ENCODE data around the gene NAGS.
"Not testable (repeated sequence)": the region's sequence is repeated elsewhere in the genome, so short reads cannot be mapped to it uniquely, and the experiment has no call there.

The NAGS gene

GRCh38 chr17:43983515-43984411 is 20.7 kb upstream of the NAGS start:
- DNase-seq (ENCODE audit: low read depth, low spot score): no peak

DNA sequence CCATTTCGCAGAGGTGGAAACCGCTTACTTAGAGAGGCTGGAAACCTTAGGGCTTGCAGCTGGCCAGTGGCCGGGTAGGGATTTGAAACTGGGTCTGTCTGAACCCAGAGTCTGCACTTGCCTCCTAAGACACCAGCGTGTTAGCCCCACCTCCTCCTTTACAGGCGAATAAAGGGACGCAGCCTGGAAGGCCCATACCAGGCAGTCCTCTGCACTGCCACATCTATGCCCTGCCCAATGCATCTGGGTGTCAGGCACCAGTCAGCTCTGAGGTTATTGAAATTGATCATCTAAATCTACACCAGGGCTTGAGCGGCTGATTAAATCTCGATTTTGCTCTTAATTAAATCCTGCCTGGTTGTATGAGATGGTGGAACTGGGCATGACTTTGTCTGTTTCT is 19.9 kb upstream of the NAGS start:
- DNase-seq (ENCODE audit: low read depth, low spot score): no peak

DNA sequence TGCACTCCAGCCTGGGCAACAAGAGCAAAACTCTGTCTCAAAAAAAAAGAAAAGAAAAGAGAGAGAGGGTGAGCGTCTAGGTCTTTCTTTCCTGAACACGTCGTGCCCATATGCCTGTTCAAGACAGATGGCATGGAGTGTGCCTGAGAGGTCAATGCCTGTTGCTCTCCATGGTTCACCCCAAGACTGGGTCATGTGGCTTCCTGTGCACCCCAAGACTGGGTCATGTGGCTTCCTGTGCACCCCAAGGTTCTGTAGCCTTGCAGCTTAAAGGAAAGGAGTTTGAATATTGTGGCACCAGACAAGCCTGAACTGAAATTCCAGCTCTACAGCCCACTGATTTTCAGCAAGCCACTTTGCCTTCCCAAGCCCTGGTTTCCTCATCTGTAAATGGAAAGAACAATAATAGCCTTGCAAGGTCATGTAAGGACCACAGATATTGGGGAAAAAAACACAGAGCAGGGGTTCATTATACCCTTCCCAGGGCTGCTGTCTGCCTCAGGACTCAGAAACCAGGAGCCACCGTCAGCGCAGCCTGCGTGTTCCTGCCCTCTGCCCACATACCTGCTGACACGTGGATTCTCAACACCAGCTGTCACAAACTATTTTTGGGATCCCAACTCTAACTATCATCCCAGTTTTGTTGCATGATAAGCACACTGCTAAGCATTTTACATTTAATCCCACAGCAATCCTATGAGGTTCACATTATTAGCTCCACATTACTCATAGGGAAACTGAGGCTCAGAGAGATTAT is 18.0 kb upstream of the NAGS start:
- DNase-seq (ENCODE audit: low read depth, low spot score): no peak

DNA sequence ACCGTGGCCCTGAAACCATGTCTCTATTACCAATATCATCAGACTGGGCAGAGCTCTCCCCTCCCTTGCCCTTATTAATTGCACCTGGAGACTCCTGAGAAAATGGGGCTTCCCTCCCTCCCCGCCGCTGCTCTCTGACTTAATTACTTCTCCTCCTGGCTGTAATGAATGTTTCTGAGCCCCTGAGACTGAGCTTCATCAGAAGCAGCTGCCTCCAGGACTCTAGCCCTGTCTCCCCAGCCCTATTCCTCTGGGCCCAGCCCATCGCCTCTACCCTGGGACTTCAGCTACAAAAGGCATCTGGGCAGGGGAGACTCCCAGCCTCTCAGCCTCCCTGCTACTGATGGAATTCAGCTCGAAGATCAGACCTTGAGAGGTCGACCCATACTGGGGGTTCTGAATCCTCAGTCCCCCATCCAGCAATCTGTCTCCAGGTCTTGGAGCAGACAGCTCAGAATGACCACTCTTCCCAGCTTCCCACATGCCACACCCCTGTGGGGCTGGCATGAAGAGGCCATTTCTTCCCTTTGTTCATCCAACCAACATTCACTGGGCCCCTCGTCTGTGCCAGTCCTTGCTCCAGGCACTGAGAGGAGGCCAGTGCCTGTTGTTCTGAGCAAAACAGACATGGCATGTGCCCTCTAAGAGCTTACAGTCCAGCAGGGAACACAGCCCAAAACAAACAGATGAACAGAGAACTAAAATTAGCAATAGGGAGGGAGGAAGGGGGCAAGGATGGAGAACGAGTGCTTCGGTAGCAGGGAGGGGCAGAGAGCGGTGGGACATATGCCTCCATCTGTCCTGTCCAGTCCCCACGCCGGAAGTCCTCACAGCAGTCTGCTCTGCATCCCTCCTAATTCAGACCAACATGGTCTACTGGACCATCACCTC is 17.0 kb upstream of the NAGS start:
- DNase-seq (ENCODE audit: low read depth, low spot score): no peak

DNA sequence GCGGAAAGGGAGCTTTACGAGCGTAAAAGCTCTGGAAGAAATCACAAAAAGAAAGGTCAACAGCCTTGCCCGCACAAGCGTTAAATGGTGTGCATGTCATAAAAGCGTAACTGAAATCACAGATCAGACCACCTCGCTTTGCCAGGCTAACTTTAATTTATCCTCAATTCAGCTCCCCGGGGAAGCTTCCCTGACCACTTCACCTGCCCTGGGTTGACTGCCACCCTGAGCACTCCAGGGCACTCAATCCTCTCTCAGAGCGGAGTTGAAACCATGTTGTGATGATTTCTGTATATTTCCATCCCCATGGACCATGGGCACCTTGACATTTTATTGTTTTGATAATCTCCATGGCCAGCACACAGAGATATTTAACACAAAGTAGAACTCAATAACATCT is 16.1 kb upstream of the NAGS start:
- no peak for DNase-seq (ENCODE audit: low read depth, low spot score)

GRCh38 chr17:43992641-43993040 is 11.8 kb upstream of the NAGS start:
- DNase-seq (ENCODE audit: low read depth, low spot score): no peak

- DNase-seq (ENCODE audit: low read depth, low spot score): no peak
Observed at GRCh38 chr17:43994272-43995149, 9.9 kb upstream of the NAGS start.

DNA sequence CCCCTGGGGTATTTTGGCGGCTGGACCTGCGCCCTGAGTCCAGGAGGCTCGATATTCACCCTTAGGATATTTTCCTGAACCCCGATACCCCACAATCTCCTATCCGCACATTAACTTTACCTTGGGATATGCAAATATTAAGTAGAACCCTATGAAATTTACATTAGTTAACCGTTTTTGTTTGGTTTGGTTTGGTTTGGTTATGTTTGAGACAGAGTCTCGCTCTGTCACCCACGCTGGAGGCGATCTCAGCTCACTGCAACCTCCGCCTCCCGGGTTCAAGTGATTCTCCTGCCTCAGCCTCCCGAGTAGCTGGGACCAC is 9.3 kb upstream of the NAGS start:
- no peak for DNase-seq (ENCODE audit: low read depth, low spot score)

GRCh38 chr17:43997180-43997579 is 7.2 kb upstream of the NAGS start:
- not testable (repeated sequence) for DNase-seq (ENCODE audit: low read depth, low spot score)

DNA sequence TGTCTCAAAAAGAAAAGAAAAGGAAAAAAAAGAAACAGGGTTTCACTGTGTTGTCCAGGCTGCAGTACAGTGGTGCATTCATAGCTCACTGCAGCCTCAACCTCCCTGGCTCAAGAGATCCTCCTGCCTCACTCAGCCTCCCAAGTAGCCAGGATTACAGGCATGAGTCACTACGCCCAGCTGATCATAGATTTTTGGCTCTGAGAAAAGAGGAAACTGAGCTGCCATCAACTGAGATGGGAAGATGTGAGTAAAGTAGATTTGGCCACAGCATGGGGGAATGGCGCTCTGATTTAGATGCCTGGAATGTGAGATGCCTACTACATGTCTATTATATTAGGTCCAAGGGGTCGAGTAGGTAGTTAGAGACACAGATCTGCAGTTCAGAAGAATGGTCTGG is 5.9 kb upstream of the NAGS start:
- no peak for DNase-seq (ENCODE audit: low read depth, low spot score)

DNA sequence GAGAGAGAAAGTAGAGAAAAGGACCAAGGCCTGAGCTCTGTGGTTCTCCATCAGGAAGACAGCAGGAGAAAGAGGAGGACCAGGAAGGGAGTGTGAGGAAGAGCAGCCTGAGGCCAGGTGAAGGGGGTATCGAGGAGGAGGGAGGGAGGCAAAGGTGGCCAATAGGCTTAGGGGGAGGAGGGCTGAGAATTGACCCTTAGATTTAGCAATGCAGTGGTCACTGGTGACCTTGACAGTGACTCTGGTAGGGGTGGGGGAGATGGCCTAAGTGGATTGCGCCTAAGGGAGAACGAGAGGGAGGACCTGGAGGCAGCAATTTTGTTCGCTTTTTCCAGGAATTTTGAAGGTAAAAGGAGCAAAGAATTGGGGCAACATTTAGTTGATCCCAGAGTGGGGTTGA is 5.4 kb upstream of the NAGS start:
- DNase-seq (ENCODE audit: low read depth, low spot score): no peak

DNA sequence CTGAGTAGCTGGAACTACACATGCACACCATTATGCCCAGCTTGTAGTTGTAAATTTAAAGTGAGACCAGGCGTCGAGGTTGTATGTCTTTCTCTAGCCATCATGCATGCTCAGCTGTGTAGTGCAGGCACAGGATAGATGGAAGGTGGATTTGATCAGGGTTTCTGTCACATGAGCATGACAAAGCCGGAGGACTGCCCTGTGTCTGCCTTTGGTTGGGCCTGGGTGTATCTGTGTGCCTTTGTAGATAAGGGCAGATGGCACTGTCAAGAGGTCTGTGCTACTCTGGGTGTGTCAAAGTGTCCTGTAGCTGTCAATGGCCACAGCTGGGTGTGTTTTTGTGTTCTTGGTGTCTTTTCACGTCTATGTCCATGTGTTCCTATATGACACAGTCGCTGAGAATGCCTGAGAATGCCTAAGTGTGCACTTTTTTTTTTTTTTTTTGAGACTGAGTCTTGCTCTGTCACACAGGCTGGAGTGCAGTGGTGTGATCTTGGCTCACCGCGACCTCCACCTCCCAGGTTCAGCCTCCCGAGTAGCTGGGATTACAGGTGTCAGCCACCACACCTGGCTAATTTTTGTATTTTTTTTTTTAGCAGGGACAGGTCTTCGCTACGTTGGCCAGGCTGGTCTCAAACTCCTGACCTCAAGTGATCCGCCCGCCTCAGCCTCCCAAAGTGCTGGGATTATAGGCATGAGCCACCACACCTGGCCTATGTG is 4.1 kb upstream of the NAGS start:
- DNase-seq (ENCODE audit: low read depth, low spot score): no peak

- no peak for DNase-seq (ENCODE audit: low read depth, low spot score)
Observed at GRCh38 chr17:44000871-44001460, 3.5 kb upstream of the NAGS start.

DNA sequence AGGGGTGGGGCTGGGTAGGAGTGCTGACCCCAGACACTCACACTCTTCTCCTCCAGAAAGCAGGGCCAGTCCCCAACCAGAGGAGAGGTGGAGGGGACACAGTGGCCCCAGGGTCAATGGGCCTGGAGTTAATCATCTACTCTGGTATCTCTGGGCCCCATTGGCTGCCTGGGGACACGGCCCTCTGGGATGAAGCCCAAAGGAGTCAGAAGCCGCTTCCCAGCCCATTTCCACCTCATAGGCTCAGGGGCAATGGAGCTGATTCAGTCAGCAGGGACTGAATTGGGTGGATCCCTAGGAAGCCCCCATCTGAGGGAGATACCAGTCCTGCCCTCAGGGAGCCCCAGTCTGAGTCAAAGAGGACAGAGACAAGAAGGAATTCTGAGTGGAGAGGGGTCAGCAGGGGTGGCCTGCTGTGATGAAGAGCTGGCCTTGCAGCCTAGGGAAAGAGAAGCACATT is 2.9 kb upstream of the NAGS start:
- DNase-seq (ENCODE audit: low read depth, low spot score): no peak

GRCh38 chr17:44002141-44002848 is 2.1 kb upstream of the NAGS start:
- no peak for DNase-seq (ENCODE audit: low read depth, low spot score)

DNA sequence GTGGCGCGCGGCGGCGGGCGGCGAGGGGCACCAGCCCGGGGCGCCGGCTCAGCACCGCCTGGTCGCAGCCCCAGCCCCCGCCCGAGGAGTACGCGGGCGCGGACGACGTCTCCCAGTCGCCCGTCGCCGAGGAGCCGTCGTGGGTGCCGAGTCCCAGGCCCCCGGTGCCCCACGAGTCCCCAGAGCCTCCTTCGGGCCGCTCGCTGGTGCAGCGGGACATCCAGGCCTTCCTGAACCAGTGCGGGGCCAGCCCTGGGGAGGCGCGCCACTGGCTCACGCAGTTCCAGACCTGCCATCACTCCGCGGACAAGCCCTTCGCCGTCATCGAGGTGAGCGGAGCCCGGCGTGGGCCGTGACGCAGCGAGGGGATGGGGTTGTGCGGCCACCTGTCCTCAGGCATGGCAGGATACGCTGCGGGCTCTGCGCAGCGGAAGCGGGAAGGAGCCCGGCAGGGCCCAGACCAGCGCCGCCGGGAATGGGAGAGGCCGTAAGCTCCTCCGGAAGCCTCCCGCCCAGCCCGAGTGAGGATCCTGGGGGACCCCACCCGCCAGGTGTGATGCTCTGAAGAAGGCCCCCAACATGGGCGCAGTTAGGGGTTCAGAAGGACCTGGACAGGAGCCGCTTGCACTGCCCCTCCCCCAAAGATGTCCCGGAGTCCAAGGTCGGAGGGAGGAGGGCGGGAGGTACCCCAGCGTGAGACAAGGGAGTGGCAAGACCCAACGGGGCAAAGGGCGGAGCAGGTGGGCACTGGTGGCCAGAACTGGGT is 522 bp downstream of the NAGS start:
- DNase-seq (ENCODE audit: low read depth, low spot score): no peak

- DNase-seq (ENCODE audit: low read depth, low spot score): no peak
Observed at GRCh38 chr17:44005527-44006271, 1.3 kb downstream of the NAGS start.

DNA sequence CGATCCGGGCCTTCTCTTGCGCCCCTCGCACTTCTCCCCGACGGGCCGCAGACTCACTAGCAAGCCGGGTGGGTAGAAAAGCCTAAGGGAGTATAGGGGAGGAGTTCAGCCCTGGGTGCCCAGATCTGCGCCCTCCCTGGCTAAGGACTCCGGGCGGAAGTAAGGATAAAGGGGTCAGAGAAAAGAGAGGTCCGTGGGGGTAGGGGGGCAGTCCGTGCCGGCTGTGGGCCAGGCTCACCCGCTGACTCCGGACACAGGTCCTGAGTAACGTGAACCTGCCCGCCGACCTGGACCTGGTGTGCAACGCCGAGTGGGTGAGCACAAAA is 1.8 kb downstream of the NAGS start:
- no peak for DNase-seq (ENCODE audit: low read depth, low spot score)
